ENCODE results near the gene KCNK5.

The KCNK5 gene

GRCh38 chr6:39214846-39215639 lies 14.2 kb downstream of the KCNK5 start:
- DNase-seq, result no peak

GRCh38 chr6:39214120-39214813 lies 15.0 kb downstream of the KCNK5 start:
- DNase-seq, result no peak

GRCh38 chr6:39213195-39213920 lies 15.9 kb downstream of the KCNK5 start:
- DNase-seq, result no peak

GRCh38 chr6:39211183-39211582 lies 18.1 kb downstream of the KCNK5 start:
- no peak for DNase-seq

GRCh38 chr6:39210450-39210849 lies 18.8 kb downstream of the KCNK5 start:
- DNase-seq, result no peak

GRCh38 chr6:39209911-39210310 lies 19.4 kb downstream of the KCNK5 start:
- no peak for DNase-seq

GRCh38 chr6:39209360-39209811 lies 19.9 kb downstream of the KCNK5 start:
- DNase-seq, result no peak

- no peak for DNase-seq
Measured at GRCh38 chr6:39208223-39208739, 21.0 kb downstream of the KCNK5 start.

GRCh38 chr6:39207416-39208222 lies 21.7 kb downstream of the KCNK5 start:
- no peak for DNase-seq

GRCh38 chr6:39206250-39206721 lies 23.0 kb downstream of the KCNK5 start:
- DNase-seq, result no peak

GRCh38 chr6:39204646-39205244 lies 24.5 kb downstream of the KCNK5 start:
- no peak for DNase-seq

GRCh38 chr6:39204160-39204495 lies 25.1 kb downstream of the KCNK5 start:
- no peak for DNase-seq

- no peak for DNase-seq
Measured at GRCh38 chr6:39203436-39204159, 25.7 kb downstream of the KCNK5 start.

GRCh38 chr6:39202166-39202565 lies 27.1 kb downstream of the KCNK5 start:
- no peak for DNase-seq

GRCh38 chr6:39200498-39201020 lies 28.7 kb downstream of the KCNK5 start:
- no peak for DNase-seq

GRCh38 chr6:39199976-39200375 lies 29.3 kb downstream of the KCNK5 start:
- no peak for DNase-seq

GRCh38 chr6:39199231-39199940 lies 29.9 kb downstream of the KCNK5 start:
- no peak for DNase-seq

- DNase-seq, result no peak
Measured at GRCh38 chr6:39198528-39198927, 30.7 kb downstream of the KCNK5 start.

- DNase-seq, result no peak
Measured at GRCh38 chr6:39197922-39198500, 31.3 kb downstream of the KCNK5 start.

GRCh38 chr6:39197521-39197920 lies 31.8 kb downstream of the KCNK5 start:
- no peak for DNase-seq
